Body of pancreas (tissue), 4 donors: ENCODE measurements around the gene COPA.
A peak's percentile ranks its signal among the peaks of the same experiment; 100 is the strongest.

Experiments used
- POLR2A ChIP-seq, 3 donors: fragments of 450-650 bp; IDR thresholded peaks; one replicate each; pipeline ENCODE4 v1.6.1; 2016; ENCODE audit warnings: antibody characterized with exemption in 3 of 3, mild to moderate bottlenecking in 2 of 3
- TF ChIP-seq, protein P1 (sequence below), 7 experiments: fragments of 450-650 bp in 4 of 7; fragments of 200-600 bp in 3 of 7; sonication (generic) in 3 of 7; IDR thresholded peaks; one replicate each; pipeline ENCODE4 v1.5.1; 2016 to 2019; ENCODE audit warnings: antibody characterized with exemption in 7 of 7

- TF ChIP-seq, protein P1, sequence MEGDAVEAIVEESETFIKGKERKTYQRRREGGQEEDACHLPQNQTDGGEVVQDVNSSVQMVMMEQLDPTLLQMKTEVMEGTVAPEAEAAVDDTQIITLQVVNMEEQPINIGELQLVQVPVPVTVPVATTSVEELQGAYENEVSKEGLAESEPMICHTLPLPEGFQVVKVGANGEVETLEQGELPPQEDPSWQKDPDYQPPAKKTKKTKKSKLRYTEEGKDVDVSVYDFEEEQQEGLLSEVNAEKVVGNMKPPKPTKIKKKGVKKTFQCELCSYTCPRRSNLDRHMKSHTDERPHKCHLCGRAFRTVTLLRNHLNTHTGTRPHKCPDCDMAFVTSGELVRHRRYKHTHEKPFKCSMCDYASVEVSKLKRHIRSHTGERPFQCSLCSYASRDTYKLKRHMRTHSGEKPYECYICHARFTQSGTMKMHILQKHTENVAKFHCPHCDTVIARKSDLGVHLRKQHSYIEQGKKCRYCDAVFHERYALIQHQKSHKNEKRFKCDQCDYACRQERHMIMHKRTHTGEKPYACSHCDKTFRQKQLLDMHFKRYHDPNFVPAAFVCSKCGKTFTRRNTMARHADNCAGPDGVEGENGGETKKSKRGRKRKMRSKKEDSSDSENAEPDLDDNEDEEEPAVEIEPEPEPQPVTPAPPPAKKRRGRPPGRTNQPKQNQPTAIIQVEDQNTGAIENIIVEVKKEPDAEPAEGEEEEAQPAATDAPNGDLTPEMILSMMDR (IDR thresholded peaks at IDR 0.05), result peak in 6 of 7 experiments; percentile 7 to 24 (median 14)
- no peak for TF ChIP-seq POLR2A (IDR thresholded peaks at IDR 0.05)
Measured at GRCh38 chr1:160354388-160354985, 11.4 kb upstream of the COPA start.
